HEK293 (cell line): ENCODE measurements around the gene MEAK7.

Source experiments
- ELK4 ChIP-seq: IDR thresholded peaks from 2 replicates; pipeline ENCODE4 v1.6.1; 2011; ENCODE audit warnings: mild to moderate bottlenecking, low read depth, low read length, borderline replicate concordance
- HOXC10 ChIP-seq: sonication (generic); formaldehyde crosslinking; IDR thresholded peaks from 2 replicates; pipeline ENCODE4 v1.8.1; 2023; ENCODE audit warnings: mild to moderate bottlenecking, missing genetic modification reagents
- IKZF3 ChIP-seq: fragments of 450-650 bp; IDR thresholded peaks from 2 replicates; pipeline ENCODE4 v1.5.0; 2018; ENCODE audit warnings: missing biosample characterization, mild to moderate bottlenecking, missing genetic modification characterization, moderate library complexity
- PBX3 ChIP-seq: sonication (generic); formaldehyde crosslinking; IDR thresholded peaks from 2 replicates; pipeline ENCODE4 v1.8.1; 2022; ENCODE audit warnings: mild to moderate bottlenecking, moderate library complexity, missing genetic modification reagents
- PRDM10 ChIP-seq: fragments of 450-650 bp; formaldehyde crosslinking; IDR thresholded peaks from 2 replicates; pipeline ENCODE4 v1.5.1; 2016; ENCODE audit warnings: missing biosample characterization, missing genetic modification characterization
- ZBTB21 ChIP-seq: fragments of 450-650 bp; formaldehyde crosslinking; IDR thresholded peaks from 2 replicates; pipeline ENCODE4 v1.5.1; 2017; ENCODE audit warnings: missing biosample characterization, missing genetic modification characterization
- ZBTB48 ChIP-seq: fragments of 450-650 bp; formaldehyde crosslinking; IDR thresholded peaks from 2 replicates; pipeline ENCODE4 v1.5.1; 2016; ENCODE audit warnings: missing biosample characterization, missing genetic modification characterization
- ZEB2 ChIP-seq: fragments of 450-650 bp; formaldehyde crosslinking; IDR thresholded peaks from 2 replicates; pipeline ENCODE4 v1.5.1; 2016; ENCODE audit warnings: missing biosample characterization, missing genetic modification characterization
- ZFP3 ChIP-seq: fragments of 450-650 bp; formaldehyde crosslinking; IDR thresholded peaks from 2 replicates; pipeline ENCODE4 v1.5.1; 2016; ENCODE audit warnings: low read depth, missing biosample characterization, missing genetic modification characterization
- ZFP37 ChIP-seq: fragments of 450-650 bp; formaldehyde crosslinking; IDR thresholded peaks from 2 replicates; pipeline ENCODE4 v1.5.1; 2016; ENCODE audit warnings: missing biosample characterization, missing genetic modification characterization
- ZNF10 ChIP-seq: fragments of 450-650 bp; formaldehyde crosslinking; IDR thresholded peaks from 2 replicates; pipeline ENCODE4 v1.5.1; 2017; ENCODE audit warnings: missing biosample characterization, missing genetic modification characterization
- ZNF121 ChIP-seq: fragments of 450-650 bp; formaldehyde crosslinking; IDR thresholded peaks from 2 replicates; pipeline ENCODE4 v1.5.1; 2016; ENCODE audit warnings: missing biosample characterization, missing genetic modification characterization
- ZNF140 ChIP-seq: fragments of 450-650 bp; formaldehyde crosslinking; IDR thresholded peaks from 2 replicates; pipeline ENCODE4 v1.5.1; 2016; ENCODE audit warnings: missing biosample characterization, missing genetic modification characterization
- ZNF214 ChIP-seq: fragments of 450-650 bp; formaldehyde crosslinking; IDR thresholded peaks from 2 replicates; pipeline ENCODE4 v1.5.1; 2017; ENCODE audit warnings: missing biosample characterization, mild to moderate bottlenecking, missing genetic modification characterization, borderline replicate concordance
- ZNF280C ChIP-seq: fragments of 450-650 bp; formaldehyde crosslinking; IDR thresholded peaks from 2 replicates; pipeline ENCODE4 v1.5.1; 2016; ENCODE audit warnings: missing biosample characterization, missing genetic modification characterization
- ZNF335 ChIP-seq: fragments of 450-650 bp; formaldehyde crosslinking; conservative IDR thresholded peaks from 2 replicates; pipeline ENCODE4 v1.5.1; 2016; ENCODE audit warnings: missing biosample characterization, missing genetic modification characterization
- ZNF391 ChIP-seq: fragments of 450-650 bp; formaldehyde crosslinking; IDR thresholded peaks from 2 replicates; pipeline ENCODE4 v1.5.1; 2016; ENCODE audit warnings: low read depth, missing biosample characterization, missing genetic modification characterization, borderline replicate concordance
- ZNF423 ChIP-seq: fragments of 450-650 bp; formaldehyde crosslinking; IDR thresholded peaks from 2 replicates; pipeline ENCODE4 v1.5.1; 2016; ENCODE audit warnings: missing biosample characterization, missing genetic modification characterization
- ZNF513 ChIP-seq: fragments of 450-650 bp; IDR thresholded peaks from 2 replicates; pipeline ENCODE4 v1.5.1; 2018; ENCODE audit warnings: missing biosample characterization, missing genetic modification characterization
- ZNF558 ChIP-seq: fragments of 450-650 bp; formaldehyde crosslinking; IDR thresholded peaks from 2 replicates; pipeline ENCODE4 v1.5.1; 2016; ENCODE audit warnings: missing biosample characterization, missing genetic modification characterization
- ZNF580 ChIP-seq: fragments of 450-650 bp; formaldehyde crosslinking; IDR thresholded peaks from 2 replicates; pipeline ENCODE4 v1.5.1; 2016; ENCODE audit warnings: missing biosample characterization, missing genetic modification characterization
- ZNF626 ChIP-seq: fragments of 450-650 bp; sonication (Bioruptor Pico); formaldehyde crosslinking; IDR thresholded peaks from 2 replicates; pipeline ENCODE4 v1.5.1; 2018; ENCODE audit warnings: missing biosample characterization, missing genetic modification characterization, inconsistent platforms
- ZNF701 ChIP-seq: fragments of 450-650 bp; formaldehyde crosslinking; IDR thresholded peaks from 2 replicates; pipeline ENCODE4 v1.5.1; 2016; ENCODE audit warnings: missing biosample characterization, missing genetic modification characterization
- ZNF776 ChIP-seq: fragments of 450-650 bp; formaldehyde crosslinking; IDR thresholded peaks from 2 replicates; pipeline ENCODE4 v1.5.0; 2017; ENCODE audit warnings: missing biosample characterization, missing genetic modification characterization, borderline replicate concordance
- ZSCAN5A ChIP-seq: fragments of 450-650 bp; formaldehyde crosslinking; IDR thresholded peaks from 2 replicates; pipeline ENCODE4 v1.5.1; 2016; ENCODE audit warnings: missing biosample characterization, missing genetic modification characterization

MEAK7 gene

GRCh38 chr16:84504420-84505248 lies at the start of gene MEAK7 (continued):
- TF ChIP-seq PBX3: peak; percentile 98
- TF ChIP-seq ZNF701 (tag by site-specific recombination): no peak
- TF ChIP-seq ZNF423: peak; percentile 54; the same call in 1 of the 2 replicates
- TF ChIP-seq ZNF140: no peak
- TF ChIP-seq ZNF626 (tag by site-specific recombination): no peak
- no peak for TF ChIP-seq ZFP3
- TF ChIP-seq ZNF280C (tag by site-specific recombination): no peak
- no peak for TF ChIP-seq HOXC10
- TF ChIP-seq ZNF121 (tag by site-specific recombination): no peak
- no peak for TF ChIP-seq ZSCAN5A (tag by site-specific recombination)
- no peak for TF ChIP-seq ZNF391 (tag by site-specific recombination)
- TF ChIP-seq PRDM10 (tag by site-specific recombination): peak; percentile 97
- TF ChIP-seq ZEB2 (tag by site-specific recombination): peak; percentile 73; the same call in 1 of the 2 replicates
- no peak for TF ChIP-seq ZBTB21 (tag by site-specific recombination)
- TF ChIP-seq IKZF3 (tag by site-specific recombination): no peak
- TF ChIP-seq ZBTB48 (tag by site-specific recombination): no peak
- no peak for TF ChIP-seq ZNF776 (tag by site-specific recombination)
- TF ChIP-seq ZNF580 (tag by site-specific recombination): no peak
- TF ChIP-seq ZFP37 (tag by site-specific recombination): no peak
- no peak for TF ChIP-seq ZNF10 (tag by site-specific recombination)
- TF ChIP-seq ZNF335 (tag by site-specific recombination): peak; percentile 92
- TF ChIP-seq ZNF558: no peak
- TF ChIP-seq ELK4: no peak
- TF ChIP-seq ZNF513 (tag by site-specific recombination): no peak
- no peak for TF ChIP-seq ZNF214
